GOT3 (cell line): ENCODE results near the gene GALNT9.
A peak's percentile ranks its signal among the peaks of the same experiment; 100 is the strongest.
"Not testable (repeated sequence)": the region's sequence is repeated elsewhere in the genome, so short reads cannot be mapped to it uniquely, and the experiment has no call there.

Experiments
- DNase-seq: peaks from one replicate; lab custom pipeline; 2025; ENCODE audit warnings: mixed read lengths; lab: John Stamatoyannopoulos, UW

The GALNT9 gene

GRCh38 chr12:132279184-132279889, 50.1 kb downstream of the GALNT9 start:
- no peak for DNase-seq

GRCh38 chr12:132278401-132279183, 50.8 kb downstream of the GALNT9 start:
- DNase-seq, result no peak

- no peak for DNase-seq
These were observed 51.4 kb downstream of the GALNT9 start for GRCh38 chr12:132277949-132278348.

DNA sequence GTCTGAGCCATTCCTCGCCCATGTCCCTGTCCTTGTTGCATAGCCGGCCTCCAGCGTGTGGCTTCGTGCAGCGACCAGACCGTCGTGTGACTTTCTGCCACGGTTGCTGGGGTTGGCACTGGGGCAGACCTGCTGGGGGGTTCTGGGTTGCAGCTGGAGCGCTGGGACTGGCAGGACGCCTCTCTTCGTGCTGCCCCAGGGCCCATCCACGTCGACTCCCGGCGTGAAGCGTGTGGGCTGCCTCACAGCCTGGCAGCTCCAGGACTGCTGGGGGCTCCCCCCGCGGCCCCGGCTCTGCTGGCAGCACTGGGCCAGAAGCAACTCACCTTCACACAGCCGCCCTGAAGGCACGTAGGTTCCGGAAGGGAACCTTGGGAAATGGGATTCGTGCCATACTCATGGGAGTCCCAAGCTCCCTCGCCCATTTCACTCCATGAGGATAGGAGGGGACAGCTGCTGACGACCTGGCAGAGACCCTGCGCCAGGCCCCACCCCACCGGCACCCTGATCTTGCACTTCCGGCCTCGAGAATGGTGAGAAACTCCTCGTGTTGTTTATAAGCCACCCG, 51.9 kb downstream of the GALNT9 start:
- no peak for DNase-seq

GRCh38 chr12:132276827-132277373, 52.5 kb downstream of the GALNT9 start:
- no peak for DNase-seq

GRCh38 chr12:132276066-132276826, 53.1 kb downstream of the GALNT9 start:
- DNase-seq, result no peak

DNA sequence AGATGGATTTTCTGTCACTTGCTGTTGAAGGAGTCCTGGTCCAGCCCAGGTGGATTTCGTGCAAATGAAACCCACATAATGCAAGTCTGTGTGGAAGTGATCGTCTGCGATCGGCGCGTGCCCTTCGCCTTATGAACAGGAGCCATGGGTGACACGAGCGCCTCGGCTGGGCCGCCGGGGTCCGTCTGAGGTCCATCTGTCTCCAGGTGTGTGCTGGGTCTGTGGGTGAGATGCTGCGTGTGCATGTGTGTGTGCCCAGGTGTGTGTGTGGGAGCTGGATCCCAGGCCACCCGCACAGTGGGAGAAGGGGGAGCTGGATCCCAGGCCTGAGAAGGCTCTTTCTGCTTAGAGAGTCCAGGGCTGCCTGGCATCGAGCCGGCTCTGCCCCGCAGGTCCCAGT, 53.8 kb downstream of the GALNT9 start:
- no peak for DNase-seq

DNA sequence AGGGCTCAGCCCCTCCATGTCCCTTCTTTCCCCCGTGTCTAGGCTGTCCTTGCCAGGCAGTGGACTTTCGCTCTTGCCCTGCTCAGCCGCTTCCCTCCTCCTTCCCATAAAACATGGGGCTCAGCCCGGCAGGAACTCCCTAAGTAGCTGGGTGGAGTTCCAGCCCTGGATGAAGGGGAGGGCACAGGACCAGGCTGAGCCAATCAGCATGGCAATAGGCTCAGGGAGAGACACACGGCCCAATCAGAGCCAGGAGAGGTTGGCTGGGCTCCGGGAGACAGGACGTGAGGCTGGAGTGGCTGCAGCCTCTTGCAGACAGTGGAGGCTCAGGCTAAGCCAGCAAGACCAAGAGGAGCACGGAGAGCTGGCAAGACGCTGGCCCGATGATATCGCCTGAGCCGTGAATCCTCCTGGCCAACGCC, 54.3 kb downstream of the GALNT9 start:
- DNase-seq, result peak; percentile 35

- DNase-seq, result no peak
These were observed 55.4 kb downstream of the GALNT9 start for GRCh38 chr12:132273992-132274334.

DNA sequence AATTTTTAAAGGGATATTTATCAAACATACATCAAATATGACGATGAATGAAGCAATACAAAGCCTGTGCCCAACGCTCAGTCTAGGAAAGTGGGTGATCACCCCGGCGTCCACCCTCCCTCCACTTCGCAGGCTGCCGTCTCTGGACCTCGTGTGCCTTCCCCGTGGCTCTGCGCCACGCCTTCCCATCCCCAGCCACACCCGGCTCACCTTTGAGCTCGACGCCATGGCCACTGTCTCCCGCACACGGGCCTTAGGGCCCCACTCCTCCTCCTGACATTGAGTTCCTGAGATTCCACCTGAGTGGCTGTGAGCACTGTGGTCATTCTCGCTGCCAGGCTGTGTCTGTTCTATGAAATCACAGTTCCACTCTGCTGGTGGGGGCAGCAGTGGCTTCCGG, 56.7 kb downstream of the GALNT9 start:
- DNase-seq, result no peak

DNA sequence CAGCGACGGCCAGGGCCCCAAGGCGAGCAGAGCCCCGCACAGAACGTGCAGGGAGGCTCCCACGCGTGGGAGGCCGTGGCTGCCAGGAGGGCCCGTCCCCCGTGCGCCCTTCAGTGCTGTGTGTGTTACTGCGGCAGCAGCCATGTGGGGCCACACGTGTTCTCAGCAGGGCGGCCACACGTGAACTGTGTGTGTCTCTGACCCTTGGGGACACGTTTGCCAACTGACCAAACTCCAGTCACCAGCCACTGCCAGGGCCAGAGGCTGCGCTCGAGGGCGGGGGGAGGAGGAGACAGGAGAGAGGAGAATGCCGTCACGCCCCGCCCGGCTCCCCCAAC, 57.7 kb downstream of the GALNT9 start:
- no peak for DNase-seq

- DNase-seq, result no peak
These were observed 58.2 kb downstream of the GALNT9 start for GRCh38 chr12:132270969-132271754.

DNA sequence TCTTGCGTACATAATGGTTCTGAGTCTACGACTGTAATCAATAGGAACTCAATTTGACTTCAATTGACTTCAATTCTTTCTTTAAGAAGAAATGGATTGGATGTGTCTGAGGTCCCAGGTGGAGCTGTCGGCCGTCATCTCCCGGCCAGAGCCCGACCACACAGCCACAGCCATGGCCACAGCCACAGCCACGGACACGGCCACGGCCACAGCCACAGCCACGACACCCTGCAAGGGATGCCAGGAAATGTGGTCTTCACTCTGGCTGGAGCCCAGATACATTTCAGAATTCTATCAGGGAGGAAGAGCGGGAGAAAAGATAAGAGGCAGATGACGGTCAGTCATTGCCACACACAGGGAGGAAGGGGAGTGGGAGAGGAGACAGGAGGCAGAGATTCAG, 58.9 kb downstream of the GALNT9 start:
- DNase-seq, result no peak

- DNase-seq, result no peak
These were observed 60.0 kb downstream of the GALNT9 start for GRCh38 chr12:132269271-132269968.

DNA sequence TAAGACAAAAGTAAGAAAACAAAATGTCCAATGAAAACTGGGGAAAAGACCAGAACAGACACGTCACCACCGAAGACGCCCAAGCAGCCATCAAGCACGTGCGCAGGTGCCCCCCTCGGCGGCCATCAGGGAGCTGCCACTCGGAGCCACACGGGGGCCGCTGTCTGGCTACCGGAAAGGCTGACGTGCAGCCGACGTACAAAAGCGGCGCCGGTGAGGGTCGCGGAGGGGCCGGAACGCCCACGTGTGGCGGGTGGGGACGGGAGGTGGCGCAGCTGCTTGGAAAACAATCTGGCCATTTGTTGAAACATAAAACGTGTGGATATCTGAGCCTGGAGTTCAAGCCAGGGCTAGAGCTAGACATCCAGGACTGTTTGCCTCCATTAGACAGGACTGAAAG, 60.7 kb downstream of the GALNT9 start:
- no peak for DNase-seq

- DNase-seq, result no peak
These were observed 61.5 kb downstream of the GALNT9 start for GRCh38 chr12:132267873-132268272.

GRCh38 chr12:132266802-132267201, 62.6 kb downstream of the GALNT9 start:
- no peak for DNase-seq

DNA sequence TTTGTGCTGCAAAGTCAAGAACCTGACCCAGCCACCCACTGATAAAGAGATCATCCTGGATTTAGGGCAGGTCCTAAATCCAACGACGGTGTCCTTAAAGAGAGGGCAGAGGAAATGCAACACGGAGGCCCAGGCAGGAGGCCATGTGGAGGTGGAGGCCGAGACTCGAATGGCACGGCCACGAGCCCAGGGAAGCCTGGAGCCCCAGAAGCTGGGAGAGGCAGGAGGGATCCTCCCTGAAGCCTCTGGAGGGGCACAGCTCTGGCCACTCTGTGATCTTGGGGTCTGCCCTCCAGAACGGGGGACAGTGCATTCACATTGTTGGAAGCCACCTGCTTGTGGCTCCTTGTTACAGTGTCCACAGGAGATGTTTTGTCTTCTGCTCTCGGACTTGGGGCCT, 63.0 kb downstream of the GALNT9 start:
- DNase-seq, result no peak

GRCh38 chr12:132265822-132266221, 63.6 kb downstream of the GALNT9 start:
- not testable (repeated sequence) for DNase-seq

DNA sequence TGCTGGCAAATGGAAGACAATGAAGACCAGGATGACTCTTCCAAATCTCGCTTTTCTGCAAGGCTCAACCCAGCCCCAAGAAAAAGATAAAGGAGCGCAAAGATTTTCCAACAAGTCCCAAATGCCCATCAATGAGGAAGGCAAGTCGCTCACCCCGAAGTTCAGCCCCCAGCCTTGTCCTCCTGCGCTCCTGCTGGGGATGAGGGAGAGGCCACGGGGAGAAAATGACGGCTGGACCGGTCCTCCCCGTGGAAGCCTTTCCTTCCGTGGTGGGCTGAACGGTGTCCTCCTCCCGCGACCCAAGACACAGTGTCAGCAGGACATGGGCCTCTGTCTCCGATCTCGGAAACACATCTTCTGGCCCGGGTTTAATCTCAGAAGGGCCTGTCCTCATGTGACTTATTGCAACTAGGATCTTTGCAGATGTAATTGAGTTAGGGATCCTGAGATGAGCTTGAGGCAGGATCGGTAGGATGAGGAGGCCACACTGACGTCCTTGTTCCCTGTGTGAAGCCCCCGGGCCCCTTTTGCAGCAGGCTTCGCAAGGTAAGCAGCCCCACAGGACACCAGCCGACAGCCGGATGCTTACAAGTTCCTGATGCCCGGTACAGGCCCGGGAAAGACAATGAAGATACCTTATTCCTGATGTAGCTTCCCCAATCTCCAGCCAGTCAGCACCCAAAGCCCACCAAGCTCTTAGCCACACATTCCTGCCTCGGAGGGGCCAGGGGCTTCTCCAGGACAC, 64.2 kb downstream of the GALNT9 start:
- DNase-seq, result no peak
